GM10266 (cell line): Measurements from ENCODE around the gene SCAI.
"Not testable (repeated sequence)": the region's sequence is repeated elsewhere in the genome, so short reads cannot be mapped to it uniquely, and the experiment has no call there.

ENCODE experiments used
- DNase-seq: peaks from one replicate; pipeline ENCODE4 v3.0.0; 2012; ENCODE audit errors: extremely low spot score
- CTCF ChIP-seq: IDR thresholded peaks from 2 replicates; pipeline ENCODE4 v1.5.1; 2012; ENCODE audit warnings: mild to moderate bottlenecking, low read depth; ENCODE audit not compliant: control insufficient read depth, insufficient read depth; ENCODE audit errors: missing control alignments

Gene SCAI

DNA sequence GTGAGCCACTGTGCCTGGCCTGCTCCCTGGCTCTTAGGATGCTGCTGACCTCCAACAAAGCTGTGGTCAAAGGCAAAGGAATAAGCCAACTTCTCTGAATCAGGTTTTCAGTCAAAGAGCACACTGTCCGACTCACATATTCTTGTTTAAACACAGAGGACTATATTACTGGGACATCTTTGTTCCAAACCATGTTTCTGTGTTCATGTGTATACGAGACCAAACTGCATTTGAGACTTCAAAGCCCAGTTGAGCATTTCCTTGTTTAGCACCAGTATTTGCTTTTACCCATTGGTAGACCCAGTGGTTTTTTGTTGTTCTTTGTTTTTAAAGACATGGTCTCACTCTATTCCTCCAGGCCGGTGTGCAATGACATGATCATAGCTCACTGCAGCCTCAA, 100.2 kb downstream of the SCAI start:
- no peak for DNase-seq
- TF ChIP-seq CTCF, result no peak

DNA sequence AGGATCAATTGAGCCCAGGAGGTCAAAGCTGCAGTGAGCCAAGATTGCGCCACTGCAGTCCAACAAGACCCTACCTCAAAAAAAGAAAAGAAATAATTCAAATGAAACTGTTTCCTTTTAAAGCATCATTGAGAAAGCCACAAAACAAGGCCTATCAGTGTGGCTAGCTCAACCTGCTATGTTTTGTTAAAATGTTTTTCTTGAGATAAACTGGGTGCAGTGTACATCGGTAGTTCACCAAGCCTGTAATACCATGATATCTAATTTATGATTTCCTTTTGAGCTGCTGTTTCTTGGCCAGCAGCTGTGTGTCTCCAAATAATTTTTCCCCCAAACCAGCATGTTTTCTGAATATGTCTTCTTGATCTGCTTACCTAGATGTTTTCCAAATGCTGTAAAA, 105.2 kb downstream of the SCAI start:
- no peak for DNase-seq
- TF ChIP-seq CTCF, result no peak

DNA sequence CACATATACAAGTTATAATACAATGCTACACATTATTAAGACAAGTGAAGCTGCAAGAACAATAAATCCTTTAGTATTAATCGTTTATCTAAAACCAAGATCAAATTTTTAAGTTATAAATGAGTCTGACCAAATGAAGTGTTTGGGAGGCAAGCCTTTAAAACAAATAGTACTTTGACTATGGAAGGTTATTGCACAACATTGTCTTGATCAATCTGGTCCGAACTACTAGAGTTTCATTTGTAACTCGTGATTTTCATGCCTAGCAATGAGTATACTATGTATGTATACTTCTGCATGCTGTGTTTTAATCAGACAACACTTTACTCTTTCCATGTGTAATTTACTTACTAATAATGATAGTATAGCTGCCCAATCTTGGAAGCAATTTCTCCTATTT, 115.3 kb downstream of the SCAI start:
- no peak for DNase-seq
- TF ChIP-seq CTCF, result no peak

GRCh38 chr9:125024917-125025316, 118.4 kb downstream of the SCAI start:
- DNase-seq, result no peak
- no peak for TF ChIP-seq CTCF

- no peak for DNase-seq
- no peak for TF ChIP-seq CTCF
These were observed 122.3 kb downstream of the SCAI start for GRCh38 chr9:125021069-125021468.

GRCh38 chr9:125015655-125016054, 127.7 kb downstream of the SCAI start:
- not testable (repeated sequence) for DNase-seq

GRCh38 chr9:125012013-125012412, 131.3 kb downstream of the SCAI start:
- not testable (repeated sequence) for DNase-seq

DNA sequence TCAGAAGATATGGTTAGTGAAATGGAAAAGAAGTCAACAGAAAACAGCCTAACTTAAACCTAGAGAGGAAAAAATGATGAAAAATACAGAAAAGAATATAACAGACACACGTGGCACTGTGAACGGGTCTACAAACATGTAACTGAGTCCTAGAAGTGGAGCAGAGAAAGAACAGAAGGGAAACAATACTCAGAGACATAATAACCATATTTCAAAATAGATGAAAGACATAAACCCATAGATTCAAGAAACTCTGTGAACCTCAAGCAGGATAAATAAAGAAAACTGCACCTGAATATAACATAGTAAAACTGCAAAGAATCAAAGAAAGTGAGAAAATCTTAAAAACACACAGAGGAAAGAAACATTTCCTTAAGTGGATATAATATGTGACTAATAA, 134.7 kb downstream of the SCAI start:
- no peak for TF ChIP-seq CTCF

DNA sequence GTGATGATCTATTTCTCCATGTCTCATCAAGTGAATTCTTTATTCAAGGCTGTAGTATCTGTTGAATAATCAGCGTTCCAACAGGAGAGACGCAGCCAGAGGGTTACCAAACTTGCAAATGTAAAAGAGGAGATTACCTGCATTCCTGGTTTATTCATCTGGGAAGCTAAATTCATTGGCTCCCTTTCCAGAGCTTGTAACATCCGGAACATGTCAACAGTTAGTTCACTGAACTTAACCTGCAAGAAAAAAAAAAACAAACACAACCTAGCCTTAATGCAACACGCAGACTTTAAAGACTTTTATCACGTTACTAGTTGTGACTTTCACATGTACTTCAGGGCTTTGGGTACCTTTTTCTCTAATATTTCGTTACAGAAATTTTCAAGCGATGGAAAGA, 140.0 kb downstream of the SCAI start:
- TF ChIP-seq CTCF, result no peak
- DNase-seq, result no peak

More for the DNA sequence above, 134.7 kb downstream of the SCAI start:
- no peak for DNase-seq
